CD4-positive, alpha-beta T cell treated with Interleukin-10 for 1 hour (primary cell): ENCODE measurements around the gene LPAR3.

Source experiments
- DNase-seq: peaks from one replicate; pipeline ENCODE4 v3.0.0-alpha.2; 2020

The LPAR3 gene

DNA sequence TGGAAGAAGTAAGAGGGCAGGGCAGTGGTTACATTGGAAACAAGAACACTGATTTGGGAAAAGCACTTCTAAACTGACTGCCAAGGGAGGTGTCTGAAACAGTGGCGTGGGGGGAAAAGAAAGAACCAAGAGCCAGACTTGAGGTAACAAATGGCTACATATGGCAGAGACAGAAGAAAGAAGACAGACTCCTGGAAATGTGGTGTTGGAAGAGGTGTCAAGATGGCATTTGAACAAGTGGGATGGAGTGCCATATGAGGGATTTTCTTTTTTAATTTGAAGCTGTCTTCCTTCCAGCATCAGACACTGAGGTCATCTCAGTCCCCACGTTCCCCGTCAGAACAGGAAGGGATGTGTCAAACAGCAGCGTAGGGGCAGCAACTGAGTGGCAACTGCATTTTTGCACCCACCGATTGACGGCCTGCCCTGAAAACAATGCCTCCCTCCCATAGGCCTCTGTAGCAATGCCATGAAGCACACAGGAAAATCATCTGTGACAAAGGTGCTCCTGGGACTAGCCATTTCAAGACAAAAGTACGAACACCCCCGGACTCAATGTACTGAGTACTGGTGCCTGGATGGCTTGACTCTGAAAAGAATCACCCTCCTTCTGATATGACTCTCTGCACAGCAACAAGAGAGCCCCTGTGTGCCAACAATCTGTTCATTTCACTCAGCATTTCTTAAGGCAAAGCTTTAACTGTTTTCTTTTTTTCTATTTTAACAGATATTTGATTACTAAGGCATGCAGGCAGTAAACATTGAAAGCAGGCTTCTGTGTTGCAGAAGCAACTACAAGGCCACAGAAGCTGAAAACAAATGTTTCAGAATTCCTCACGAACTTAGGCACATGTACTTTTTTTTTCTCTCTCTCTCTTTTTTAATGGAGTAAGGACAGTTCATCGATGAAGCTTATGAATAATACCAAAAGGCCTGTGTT lies 37.0 kb downstream of the LPAR3 start:
- no peak for DNase-seq

DNA sequence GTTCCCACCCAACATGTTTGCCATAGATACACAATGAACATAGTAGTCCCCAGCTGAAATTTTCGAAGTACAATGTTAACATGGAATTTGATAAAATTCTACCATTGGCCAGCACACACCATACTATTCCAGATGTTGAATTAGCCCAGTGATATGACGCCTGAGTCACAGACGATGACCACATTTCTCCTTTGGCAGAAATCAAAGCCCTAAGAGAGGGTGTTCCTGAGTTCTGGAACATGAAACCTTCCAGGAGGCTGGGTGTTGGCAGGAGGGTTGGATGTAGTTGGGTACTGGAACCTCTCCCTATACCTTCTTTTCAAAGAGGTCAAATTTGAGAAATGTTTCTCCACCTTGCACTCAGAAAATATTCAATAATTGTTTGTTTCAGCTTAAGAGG lies 37.8 kb downstream of the LPAR3 start:
- DNase-seq, result no peak

DNA sequence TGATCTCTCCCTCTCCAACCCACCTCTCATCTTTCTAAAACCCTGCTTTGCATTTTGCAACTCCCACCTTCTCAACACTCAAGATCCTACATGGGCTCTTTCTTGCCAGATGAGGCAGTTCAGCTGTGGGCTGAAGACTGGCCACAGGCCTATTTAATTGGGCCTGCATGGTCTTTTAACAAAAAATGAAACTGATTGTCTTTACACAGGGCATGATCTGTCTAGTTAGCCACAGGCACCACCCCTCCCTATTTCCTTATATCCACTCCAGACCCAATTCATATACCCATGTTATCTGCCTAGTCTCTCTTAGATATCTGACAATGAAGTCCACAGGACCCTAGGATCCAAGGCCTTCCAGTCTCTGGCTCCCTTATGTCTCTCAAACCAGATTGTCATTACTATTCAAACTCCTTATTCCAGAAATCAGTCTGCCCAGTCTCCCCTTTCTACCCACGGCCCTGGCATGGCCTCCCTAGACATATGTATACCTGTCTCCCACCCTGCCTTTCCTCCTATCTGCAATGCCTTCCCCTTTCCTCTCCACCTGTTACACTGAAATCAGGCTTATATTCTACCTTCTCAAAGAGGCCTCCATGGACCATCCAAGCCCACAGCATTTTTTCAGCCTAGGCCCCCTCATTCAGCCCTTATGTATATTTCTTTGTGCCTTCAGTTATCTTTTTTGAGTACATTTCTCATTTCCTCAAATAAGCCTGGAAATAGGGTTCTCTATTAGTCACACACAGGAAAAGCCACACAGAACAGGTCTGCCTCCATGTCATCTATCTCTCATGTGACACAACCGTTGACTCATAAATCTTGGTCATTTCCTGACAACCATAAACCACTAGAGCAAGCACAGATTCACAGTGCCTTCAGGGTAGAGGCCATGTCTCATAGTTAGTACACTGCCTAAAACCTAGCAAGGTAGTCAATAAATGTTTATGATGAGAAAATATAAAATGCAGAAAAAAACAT lies 39.0 kb downstream of the LPAR3 start:
- peak; percentile 74 for DNase-seq

DNA sequence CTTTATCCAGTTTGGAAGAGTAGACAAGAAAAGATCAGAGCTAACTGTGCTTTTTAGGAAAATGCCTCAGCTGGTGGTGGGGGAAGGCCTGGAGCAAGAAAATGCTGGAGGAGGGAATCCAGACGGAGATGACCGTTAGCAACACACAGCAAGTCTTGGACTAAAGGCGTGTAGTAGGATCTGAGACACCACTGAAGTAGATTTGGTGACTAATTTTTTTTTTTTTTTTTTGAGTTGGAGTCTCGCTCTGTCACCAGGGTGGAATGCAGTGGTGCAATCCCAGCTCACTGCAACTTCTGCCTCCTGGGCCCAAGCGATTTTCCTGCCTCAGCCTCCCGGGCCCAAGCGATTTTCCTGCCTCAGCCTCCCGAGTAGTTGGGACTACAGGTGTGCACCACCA lies 41.2 kb downstream of the LPAR3 start:
- no peak for DNase-seq

DNA sequence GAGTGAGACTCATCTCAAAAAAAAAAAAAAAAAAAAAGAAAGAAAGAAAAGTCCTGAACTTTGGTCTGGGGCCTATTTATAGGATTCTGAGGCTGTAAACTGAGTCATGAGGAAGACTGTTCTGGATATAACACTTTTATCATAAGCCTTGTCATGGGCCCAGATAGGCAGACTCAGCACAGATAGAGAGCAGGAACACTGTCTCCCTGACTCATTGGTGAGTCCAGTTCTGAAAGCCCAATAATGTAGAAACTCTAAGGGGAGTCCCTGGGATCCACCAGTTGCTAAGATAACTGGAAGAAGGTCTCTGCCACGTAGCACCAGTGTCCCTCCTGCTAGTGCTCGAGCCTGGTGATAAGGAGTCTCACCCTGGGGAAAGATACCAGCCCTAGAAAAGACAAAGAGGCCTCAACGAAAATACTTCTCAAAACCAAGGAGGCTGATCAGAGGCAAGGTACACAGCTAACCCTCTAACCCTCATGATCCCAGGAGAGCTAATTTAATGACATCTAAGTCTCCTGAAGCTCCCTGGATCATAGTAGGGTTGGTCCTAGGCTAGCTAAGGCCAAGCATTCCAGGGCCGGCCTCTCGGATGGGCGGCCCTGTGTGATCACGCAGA lies 43.5 kb downstream of the LPAR3 start:
- no peak for DNase-seq

DNA sequence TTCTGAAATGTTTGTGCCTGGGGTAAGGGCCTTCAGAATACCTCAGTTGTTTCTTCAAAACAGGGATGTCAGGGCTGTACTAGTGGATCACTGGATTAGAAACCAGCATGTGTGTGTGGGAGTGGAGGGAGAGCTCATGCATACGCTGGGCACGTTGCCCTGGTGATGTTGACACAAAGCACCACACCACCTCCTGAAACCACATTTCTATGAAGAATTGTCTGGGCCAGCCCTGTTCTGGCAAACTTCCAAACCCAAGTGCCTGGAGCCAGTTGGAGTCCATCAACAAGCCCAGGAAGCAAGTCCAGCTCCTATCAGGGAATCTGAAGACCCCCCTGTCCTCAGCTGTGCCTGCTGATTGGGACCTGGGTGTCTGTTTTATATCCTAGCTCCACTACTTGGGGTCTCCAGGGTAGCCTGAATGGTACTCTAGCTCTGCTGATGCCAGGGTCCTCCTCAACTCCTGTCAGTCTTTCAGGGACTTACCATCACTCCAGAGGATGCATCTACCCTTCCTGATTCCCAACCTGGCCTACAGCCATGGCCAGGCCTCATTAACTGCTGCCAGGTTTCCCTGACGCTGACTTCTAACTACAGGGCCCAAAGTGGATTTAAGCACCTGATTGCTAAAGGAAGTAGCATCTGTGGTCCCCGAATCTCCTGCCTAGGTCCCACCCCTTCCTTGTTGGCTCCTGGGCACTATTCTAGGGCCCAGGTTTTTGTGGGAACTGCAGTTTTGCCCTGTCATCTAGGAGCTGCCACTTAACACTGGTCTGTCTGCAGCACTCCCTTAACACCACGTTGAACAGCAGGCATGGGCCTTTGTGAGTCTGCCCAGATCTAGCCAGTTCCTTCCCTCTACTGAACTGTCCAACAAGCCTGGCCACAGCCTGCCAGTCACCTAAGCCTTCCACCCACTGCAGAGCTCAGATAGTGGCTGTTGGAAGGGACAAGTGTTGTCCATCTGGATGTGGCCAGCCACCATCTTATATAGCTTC lies 45.5 kb downstream of the LPAR3 start:
- peak; percentile 44 for DNase-seq

DNA sequence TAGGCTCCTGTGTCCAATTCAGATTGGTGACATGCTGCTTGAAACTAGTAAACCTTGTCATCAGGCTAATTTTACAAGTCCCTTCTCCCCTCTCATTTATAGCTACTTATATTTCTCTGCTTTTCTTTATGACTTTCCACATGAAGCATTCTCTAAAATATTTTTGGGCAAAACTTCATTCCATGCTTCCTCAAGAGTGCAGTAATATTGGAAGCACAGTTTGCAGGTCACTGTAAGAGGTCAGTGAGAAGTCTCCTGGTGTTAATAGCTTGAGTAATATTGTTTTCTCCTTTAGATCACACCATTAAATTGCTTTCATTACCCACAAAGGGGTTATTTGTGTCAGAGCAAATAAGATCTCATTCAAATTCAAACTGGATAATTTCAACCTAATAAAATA lies 46.6 kb downstream of the LPAR3 start:
- DNase-seq, result no peak

DNA sequence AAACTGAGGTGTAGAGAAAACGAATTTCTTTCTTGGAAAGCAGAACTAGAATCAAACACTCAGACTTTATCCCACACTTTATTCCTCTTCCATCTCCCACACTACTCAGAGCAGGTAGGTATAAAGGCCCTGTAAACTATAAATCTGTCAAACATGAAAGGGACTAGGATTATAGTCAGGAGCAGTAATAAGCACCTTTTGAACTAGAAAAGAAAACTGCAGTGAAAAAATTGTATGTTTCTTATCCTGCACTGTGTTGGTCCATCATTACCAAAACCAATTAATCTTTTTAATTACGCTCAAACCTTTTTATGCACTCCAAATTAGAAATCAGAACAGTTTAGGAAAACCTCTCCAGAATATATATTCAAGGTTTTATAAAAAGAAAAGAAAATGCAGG lies 47.6 kb downstream of the LPAR3 start:
- no peak for DNase-seq

DNA sequence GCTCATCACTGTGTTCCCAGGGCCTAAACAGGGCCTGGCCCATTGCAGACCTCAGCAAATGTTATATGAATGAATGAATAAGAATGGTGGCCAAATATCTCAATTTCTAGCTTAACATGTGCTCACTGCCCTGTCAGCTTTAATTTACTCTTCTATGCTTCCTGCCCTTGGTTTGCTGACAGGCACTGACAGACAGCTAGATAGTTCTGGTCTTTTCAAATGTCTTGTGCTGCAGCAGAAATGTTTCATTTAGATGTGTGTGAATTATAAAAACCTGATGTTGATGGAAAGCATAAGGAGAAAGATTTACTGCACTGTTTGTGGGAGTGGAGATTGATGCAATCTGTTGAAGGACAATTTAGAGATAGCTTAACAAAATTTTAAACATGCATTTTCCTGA lies 48.9 kb downstream of the LPAR3 start:
- no peak for DNase-seq

DNA sequence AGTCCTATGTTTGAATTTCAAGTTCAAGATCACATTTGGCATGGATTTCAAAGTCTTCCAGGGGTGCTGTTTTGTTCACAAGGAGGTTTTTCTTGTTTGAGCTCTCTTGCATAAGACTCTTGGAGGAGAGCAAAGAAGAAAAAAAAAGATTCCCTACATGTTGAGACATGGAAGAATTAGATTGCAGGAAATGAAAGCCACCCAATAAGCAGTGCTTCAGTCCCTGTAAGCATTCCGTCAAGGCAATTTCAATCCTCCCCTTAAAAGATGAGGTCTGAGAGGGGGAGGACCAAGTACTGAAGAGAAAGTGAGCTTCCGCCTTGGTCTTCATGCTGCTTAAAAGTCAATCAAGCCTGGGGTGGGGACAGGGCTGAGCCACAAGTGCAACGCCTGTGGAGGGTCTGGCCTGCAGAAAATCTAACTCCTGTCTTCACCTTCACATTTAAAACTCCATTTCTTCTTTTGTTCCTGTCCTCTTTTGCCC lies 50.2 kb downstream of the LPAR3 start:
- no peak for DNase-seq

DNA sequence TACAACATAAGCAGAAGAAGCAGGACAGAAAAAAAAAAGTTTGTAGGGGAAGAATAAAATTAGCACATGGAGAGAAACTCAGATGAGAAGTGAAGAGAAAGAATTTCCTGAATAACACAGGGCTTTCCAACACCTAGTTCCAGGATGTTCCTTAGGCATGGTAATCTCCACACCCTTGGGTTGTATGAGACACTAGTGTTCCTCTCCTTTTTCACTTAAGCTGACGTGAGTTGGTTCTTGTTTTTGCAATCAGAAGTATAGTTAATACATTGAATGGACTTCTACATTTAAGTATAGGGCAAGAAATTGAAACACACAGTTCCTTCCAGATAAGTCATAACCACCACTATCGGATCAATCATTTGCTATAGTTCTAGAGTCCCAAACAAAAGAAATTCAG lies 51.0 kb downstream of the LPAR3 start:
- DNase-seq, result no peak

DNA sequence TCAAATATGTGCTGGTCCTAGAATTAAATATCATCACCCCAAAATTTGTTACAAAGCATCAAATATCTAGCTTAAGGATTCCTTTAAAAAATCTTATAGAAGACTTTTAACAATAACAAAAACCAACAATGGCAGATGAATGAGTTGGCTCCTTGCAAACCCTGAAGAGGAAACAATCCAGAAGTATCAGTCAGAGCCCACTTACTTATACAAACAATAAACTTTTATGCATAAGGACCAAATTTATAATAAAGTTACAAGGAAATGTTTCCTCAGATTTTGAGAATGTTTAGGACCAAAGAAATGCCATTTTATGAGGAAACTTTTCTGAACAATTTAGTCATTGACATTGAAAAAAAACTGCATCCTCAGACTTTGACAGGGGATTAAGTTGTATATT lies 52.7 kb downstream of the LPAR3 start:
- no peak for DNase-seq

DNA sequence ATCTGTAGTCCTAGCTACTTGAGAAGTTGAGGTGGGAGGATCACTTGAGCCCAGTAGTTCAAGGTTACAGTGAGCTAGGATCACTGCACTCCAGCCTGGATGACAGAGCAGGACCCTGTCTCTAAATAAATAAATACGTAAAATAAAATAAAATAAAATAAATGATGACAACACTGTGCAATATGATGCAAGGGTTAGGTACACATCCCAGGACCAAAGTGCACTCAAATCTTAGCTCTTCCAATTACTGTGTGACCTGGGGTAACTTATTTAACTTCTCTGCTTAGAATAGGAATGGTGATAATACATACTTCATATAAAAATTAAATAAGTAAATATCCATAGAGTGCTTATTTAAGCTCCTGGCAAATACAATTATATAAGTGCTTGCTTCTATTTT lies 53.5 kb downstream of the LPAR3 start:
- DNase-seq, result no peak

DNA sequence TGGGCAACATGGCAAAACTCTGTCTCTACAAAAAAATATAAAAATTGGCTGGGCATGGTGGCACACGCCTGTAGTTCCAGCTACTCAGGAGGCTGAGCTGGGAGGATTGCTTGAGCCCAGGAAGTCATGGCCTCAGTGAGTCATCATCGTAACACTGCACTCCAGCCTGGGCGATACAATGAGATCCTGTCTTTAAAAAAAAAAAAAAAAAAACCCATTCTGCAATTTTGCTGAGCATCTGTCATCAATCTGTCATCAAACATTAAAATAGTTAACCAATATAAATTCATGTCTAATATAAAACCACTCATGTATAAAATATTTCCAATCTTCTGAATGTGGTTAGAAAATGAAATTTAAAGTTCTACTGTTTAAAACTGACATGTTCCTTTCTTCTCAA lies 56.9 kb downstream of the LPAR3 start:
- DNase-seq, result no peak

DNA sequence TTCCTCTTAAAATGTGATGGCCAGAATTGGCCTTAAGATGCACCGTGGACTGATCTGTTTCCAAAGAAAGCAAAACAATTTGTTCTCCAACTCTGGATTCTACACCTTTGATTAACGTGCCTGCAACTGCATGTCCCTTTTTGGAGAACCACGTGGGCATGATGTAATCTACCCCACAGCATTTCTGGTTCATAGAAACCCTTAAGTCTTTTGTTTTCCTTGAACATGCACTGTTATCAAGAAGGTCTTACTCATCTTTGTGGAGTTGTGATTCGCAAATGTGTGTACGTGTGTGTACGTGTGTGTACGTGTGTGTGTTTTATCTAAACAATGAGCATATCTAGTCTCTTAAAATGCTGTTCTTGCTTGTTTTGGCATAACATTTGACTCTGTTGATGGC lies 57.8 kb downstream of the LPAR3 start:
- no peak for DNase-seq

DNA sequence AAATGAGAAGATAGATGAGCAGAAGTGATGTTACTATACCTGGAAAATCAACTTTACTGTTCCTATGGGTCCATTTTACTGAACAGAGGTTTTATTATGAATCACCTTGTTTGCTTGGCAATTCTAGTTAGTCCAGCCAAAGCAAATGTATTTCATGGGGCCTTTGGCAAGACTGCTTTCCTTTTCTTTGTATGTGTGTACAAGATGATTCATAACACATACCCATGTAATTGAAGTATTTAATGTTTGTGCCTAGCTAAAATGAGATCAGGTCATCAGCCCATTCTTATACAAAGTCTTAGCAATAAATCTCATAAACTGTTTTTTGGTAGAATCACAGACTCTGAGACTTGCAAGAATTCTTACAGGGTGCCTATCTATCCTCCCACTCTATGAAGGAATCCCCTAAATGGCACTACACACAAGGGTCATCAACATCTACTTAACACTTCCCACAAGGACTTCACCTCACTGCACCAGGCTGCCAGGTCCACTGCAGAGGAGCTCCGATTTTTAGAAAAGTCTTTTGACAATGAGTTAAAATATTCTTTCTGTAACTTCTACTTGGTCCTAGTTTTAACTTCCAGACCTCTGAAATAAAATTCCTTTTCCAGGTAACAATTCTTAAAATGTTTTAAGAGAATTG lies 58.5 kb downstream of the LPAR3 start:
- DNase-seq, result no peak

DNA sequence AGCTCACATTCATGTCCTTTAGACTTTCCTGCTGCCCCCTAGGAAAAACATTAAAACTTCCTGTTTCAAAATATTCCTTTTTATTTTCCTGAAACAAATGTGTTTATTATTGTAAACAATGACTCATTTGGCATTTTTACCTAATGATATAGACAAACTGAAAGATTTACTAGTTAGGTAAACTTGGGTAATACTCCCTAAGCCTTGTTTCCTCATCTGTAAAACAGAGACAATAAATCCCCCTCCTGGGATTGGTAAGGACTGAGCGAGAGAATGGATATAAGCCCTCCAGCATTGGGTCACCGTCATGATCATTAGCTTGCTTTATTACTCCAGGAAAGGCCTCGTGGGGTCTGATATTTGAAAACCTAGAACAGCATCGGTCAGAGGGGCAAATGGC lies 59.8 kb downstream of the LPAR3 start:
- DNase-seq, result no peak

DNA sequence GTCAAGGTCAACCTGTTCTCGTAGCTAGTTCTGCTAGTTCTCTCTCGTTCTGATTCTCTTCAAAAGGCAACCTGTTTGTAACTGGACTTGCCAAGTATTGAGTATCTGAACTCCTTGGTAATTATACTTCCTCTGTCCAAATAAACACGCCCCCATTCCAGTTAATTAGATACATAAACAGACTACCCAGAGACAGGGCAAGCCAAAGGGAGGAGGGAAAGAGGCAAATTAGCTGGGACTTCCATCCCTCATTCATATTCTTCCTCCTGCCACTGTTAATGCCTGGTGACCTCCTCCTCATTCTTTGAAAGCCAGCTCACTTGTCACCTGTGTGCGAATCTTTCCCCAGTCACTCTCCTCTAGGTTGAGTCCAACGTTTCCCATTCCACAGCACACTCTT lies 62.9 kb downstream of the LPAR3 start:
- no peak for DNase-seq

DNA sequence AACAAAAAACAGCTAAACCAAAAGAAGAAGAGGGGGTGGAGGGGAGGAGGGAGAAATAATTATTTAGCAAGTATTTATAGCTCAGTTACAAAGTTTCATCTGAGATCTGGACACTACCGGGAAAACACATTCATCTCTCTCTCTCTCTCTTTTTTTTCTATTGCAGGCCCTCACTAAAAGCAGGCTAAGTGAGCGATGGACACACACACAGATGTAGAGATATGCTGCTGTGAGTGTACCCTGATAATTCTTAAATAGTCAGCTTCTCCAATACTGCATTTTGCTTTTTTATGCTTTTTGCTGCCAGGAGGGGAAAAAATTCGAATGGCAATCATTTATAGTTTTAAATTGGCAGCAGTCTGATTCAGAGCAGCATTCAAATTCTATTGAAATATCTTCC lies 65.0 kb downstream of the LPAR3 start:
- no peak for DNase-seq

DNA sequence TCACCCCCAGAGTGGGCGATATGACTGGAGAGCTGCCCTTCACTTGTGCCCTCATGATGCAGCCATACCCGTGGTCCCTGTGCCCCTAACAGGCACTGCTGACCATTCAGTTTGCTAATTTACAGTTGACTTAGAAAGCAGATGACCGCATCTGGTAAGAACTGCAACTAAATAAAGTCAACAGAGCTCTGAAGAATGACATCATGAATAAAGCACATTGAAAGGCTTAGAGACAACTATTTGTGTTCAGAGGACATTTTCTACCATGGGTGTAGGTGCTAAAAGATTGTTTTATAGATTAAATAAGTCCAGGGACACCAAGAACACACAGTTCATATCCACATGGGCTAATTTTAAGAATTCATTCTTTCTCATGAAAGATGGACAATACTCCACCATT lies 65.5 kb downstream of the LPAR3 start:
- DNase-seq, result no peak

DNA sequence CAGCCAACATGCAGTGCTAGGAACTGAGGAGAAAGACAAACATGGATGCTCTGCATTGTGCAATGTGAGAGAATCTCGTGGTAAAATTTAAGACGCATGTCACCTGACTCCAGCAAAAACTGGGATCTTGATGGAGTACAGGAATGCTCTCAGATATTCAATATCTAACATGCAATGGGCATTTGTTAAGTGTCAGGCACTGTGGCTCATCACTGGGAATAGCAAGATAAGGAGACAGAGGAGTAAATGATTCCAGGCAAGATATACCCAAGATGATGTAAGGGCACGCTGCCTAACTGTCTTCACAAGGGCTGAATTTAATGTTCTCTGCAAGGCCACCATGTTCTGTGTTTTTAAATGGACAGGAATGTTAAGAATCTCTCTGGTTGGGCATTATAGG lies 67.8 kb downstream of the LPAR3 start:
- DNase-seq, result no peak
